GM23338 (cell line): ENCODE results near the gene RAB27B. TPM values are rescaled to one million over a fixed set of nuclear protein-coding genes. Genes with fewer than 3 reads are reported as not detected.

Source experiments
- ATAC-seq: fragments of 200-7000 bp; cut with Tn5 transposase; 3 replicates; pipeline ENCODE4 v1.9.1; 2020
- DNase-seq: peaks from one replicate; pipeline ENCODE4 v3.0.0-alpha.2; 2015; ENCODE audit warnings: low spot score
- H2AFZ ChIP-seq: fragments of 200-600 bp; sonication (generic); 2 replicates; pipeline ENCODE4 v1.8.0; 2016; ENCODE audit warnings: antibody characterized with exemption, mild to moderate bottlenecking, moderate library complexity
- H3F3A ChIP-seq: fragments of 200-600 bp; sonication (generic); replicated peaks from 2 replicates; pipeline ENCODE4 v1.8.0; 2017; ENCODE audit warnings: antibody characterized with exemption, mixed run types, low read depth
- H3K27ac ChIP-seq: fragments of 200-600 bp; sonication (generic); 2 replicates; pipeline ENCODE4 v1.6.1; 2016; ENCODE audit warnings: low read depth
- H3K27me3 ChIP-seq: fragments of 200-600 bp; sonication (generic); 2 replicates; pipeline ENCODE4 v1.8.0; 2016; ENCODE audit warnings: mild to moderate bottlenecking, mixed run types, moderate library complexity; ENCODE audit not compliant: insufficient read depth
- H3K36me3 ChIP-seq: fragments of 200-600 bp; sonication (generic); 2 replicates; pipeline ENCODE4 v1.8.0; 2016; ENCODE audit warnings: mild to moderate bottlenecking; ENCODE audit not compliant: insufficient read depth
- H3K4me1 ChIP-seq: fragments of 200-600 bp; sonication (generic); 2 replicates; pipeline ENCODE4 v1.8.0; 2016; ENCODE audit warnings: mild to moderate bottlenecking, moderate library complexity; ENCODE audit not compliant: insufficient read depth
- H3K4me2 ChIP-seq: fragments of 200-600 bp; sonication (generic); 2 replicates; pipeline ENCODE4 v1.7.1; 2017; ENCODE audit warnings: mixed run types
- H3K4me3 ChIP-seq: fragments of 200-600 bp; sonication (generic); 2 replicates; pipeline ENCODE4 v1.6.1; 2016; ENCODE audit warnings: mixed run types
- H3K79me2 ChIP-seq: fragments of 200-600 bp; sonication (generic); replicated peaks from 2 replicates; pipeline ENCODE4 v1.8.0; 2017; ENCODE audit warnings: mild to moderate bottlenecking; ENCODE audit not compliant: insufficient read depth
- H3K9me2 ChIP-seq: fragments of 200-600 bp; sonication (generic); 2 replicates; pipeline ENCODE4 v1.8.0; 2017; ENCODE audit not compliant: insufficient read depth
- H4K20me1 ChIP-seq: fragments of 200-600 bp; sonication (generic); replicated peaks from 2 replicates; pipeline ENCODE4 v1.8.0; 2017; ENCODE audit warnings: mild to moderate bottlenecking; ENCODE audit not compliant: insufficient read depth
- H3K27ac Mint-ChIP-seq: 2 replicates; pipeline ENCODE4 v1.8.0; 2020; ENCODE audit warnings: inconsistent platforms, mild to moderate bottlenecking, moderate library complexity, mixed read lengths
- H3K27me3 Mint-ChIP-seq: 3 replicates; pipeline ENCODE4 v1.8.0; 2022; ENCODE audit warnings: low read depth, mild to moderate bottlenecking, moderate library complexity, mixed read lengths, inconsistent platforms; ENCODE audit not compliant: insufficient read depth, poor library complexity
- H3K36me3 Mint-ChIP-seq: 3 replicates; pipeline ENCODE4 v1.8.0; 2021; ENCODE audit warnings: low read depth, mild to moderate bottlenecking, inconsistent platforms, moderate library complexity, mixed read lengths
- H3K4me1 Mint-ChIP-seq: 3 replicates; pipeline ENCODE4 v1.8.0; 2020; ENCODE audit warnings: mild to moderate bottlenecking, inconsistent platforms, mixed read lengths
- H3K4me3 Mint-ChIP-seq: 3 replicates; pipeline ENCODE4 v1.8.0; 2021; ENCODE audit warnings: moderate library complexity, mild to moderate bottlenecking, inconsistent platforms, mixed read lengths
- H3K9me3 Mint-ChIP-seq: 3 replicates; pipeline ENCODE4 v1.8.0; 2020; ENCODE audit warnings: moderate library complexity, mild to moderate bottlenecking, inconsistent platforms, mixed read lengths
- CREB1 ChIP-seq: fragments of 250-450 bp; sonication (Bioruptor Pico); IDR thresholded peaks from 2 replicates; pipeline ENCODE4 v1.5.0; 2020; ENCODE audit warnings: low read depth, mild to moderate bottlenecking, moderate library complexity
- CTCF ChIP-seq, 2 experiments: fragments of 200-600 bp in 1 of 2; sonication (generic) in 1 of 2; conservative IDR thresholded peaks; 2 replicates each; pipeline versions ENCODE4 v1.5.1 to v1.6.1; 2016 to 2017; ENCODE audit warnings: antibody characterized with exemption in 2 of 2, low read depth in 2 of 2, mild to moderate bottlenecking in 2 of 2, moderate library complexity in 1 of 2
- ETS1 ChIP-seq: IDR thresholded peaks from 2 replicates; pipeline ENCODE4 v1.6.1; 2016; ENCODE audit warnings: antibody characterized with exemption
- EZH2 ChIP-seq: fragments of 200-600 bp; sonication (generic); IDR thresholded peaks from one replicate; pipeline ENCODE4 v1.8.0; 2017; ENCODE audit warnings: antibody characterized with exemption, mild to moderate bottlenecking, low read depth; ENCODE audit not compliant: unreplicated experiment
- EZH2phosphoT487 ChIP-seq: fragments of 200-600 bp; sonication (generic); IDR thresholded peaks from one replicate; pipeline ENCODE4 v1.8.1; 2018; ENCODE audit warnings: antibody characterized with exemption; ENCODE audit not compliant: unreplicated experiment
- JUNB ChIP-seq: IDR thresholded peaks from one replicate; pipeline ENCODE4 v1.6.1; 2016; ENCODE audit warnings: antibody characterized with exemption; ENCODE audit not compliant: unreplicated experiment
- NANOG ChIP-seq: IDR thresholded peaks from 2 replicates; pipeline ENCODE4 v1.6.1; 2016; ENCODE audit warnings: antibody characterized with exemption, borderline replicate concordance
- POLR2AphosphoS5 ChIP-seq: IDR thresholded peaks from 2 replicates; pipeline ENCODE4 v1.6.1; 2016; ENCODE audit warnings: antibody characterized with exemption, low read depth
- REST ChIP-seq: IDR thresholded peaks from one replicate; pipeline ENCODE4 v1.6.1; 2018; ENCODE audit warnings: antibody characterized with exemption; ENCODE audit not compliant: unreplicated experiment
- STAT1 ChIP-seq: IDR thresholded peaks from one replicate; pipeline ENCODE4 v1.6.1; 2016; ENCODE audit warnings: antibody characterized with exemption; ENCODE audit not compliant: unreplicated experiment
- ZNF114 ChIP-seq: fragments of 250-450 bp; sonication (Bioruptor Pico); IDR thresholded peaks from 2 replicates; pipeline ENCODE4 v1.5.0; 2020; ENCODE audit warnings: mild to moderate bottlenecking, moderate library complexity
- ZNF462 ChIP-seq: fragments of 250-450 bp; sonication (Bioruptor Pico); IDR thresholded peaks from 2 replicates; pipeline ENCODE4 v1.5.0; 2020; ENCODE audit warnings: mild to moderate bottlenecking, moderate library complexity
- polyA plus RNA-seq: library from polyadenylated mRNA; unstranded; fragments of >200 nt; fragmentation: Nextera tagmentation; extraction: Ambion mirVana; gene quantifications from 2 replicates; pipeline ENCODE4 v1.2.1, GENCODE V29; 2016
- total RNA-seq: library from RNA; depleted of rRNA; stranded (reverse); fragments of >200 nt; shearing (Covaris generic); gene quantifications from 2 replicates; pipeline ENCODE4 v1.2.3, GENCODE V29; 2014

The RAB27B gene
- total and polyA plus RNA-seq, 2 experiments from 2014 or later: 0.13 to 0.56 TPM

- Histone ChIP-seq H3K27me3 (no peaks in the 10 kb centered on the region), H3K4me3 (no peak overlapping the region), H3K9me2 (no peaks in the 10 kb centered on the region), H3K79me2 (no peaks in the 10 kb centered on the region), H4K20me1 (no peaks in the 10 kb centered on the region), H3K27ac (no peak overlapping the region), H3K36me3 (no peaks in the 10 kb centered on the region), H2AFZ (no peak overlapping the region), H3F3A (no peaks in the 10 kb centered on the region), H3K4me1 (no peaks in the 10 kb centered on the region), H3K4me2 (no peak overlapping the region)
- ATAC-seq (no peak), DNase-seq (no peak)
- Mint-ChIP-seq H3K36me3 (no peaks in the 10 kb centered on the region), H3K4me1 (no peaks in the 10 kb centered on the region), H3K9me3 (no peaks in the 10 kb centered on the region; the same call in 2 of the 3 replicates), H3K4me3 (no peak overlapping the region), H3K27me3 (no peaks in the 10 kb centered on the region), H3K27ac (no peak overlapping the region)
- TF ChIP-seq EZH2phosphoT487 (no peak), CREB1 (CRISPR knock-in tag) (no peak), EZH2 (no peak), POLR2AphosphoS5 (no peak), STAT1 (no peak), ETS1 (no peak), NANOG (no peak), CTCF (conservative IDR thresholded peaks at IDR 0.05; ENCODE audit: low read depth in 2 of 2) (no peak), ZNF114 (CRISPR knock-in tag) (no peak), REST (no peak), JUNB (no peak), ZNF462 (no peak)
Measured at GRCh38 chr18:54835944-54836343, 7.7 kb downstream of the RAB27B start.
